ENCODE results near the gene RAB18. TPM values are rescaled to one million over a fixed set of nuclear protein-coding genes. Genes with fewer than 3 reads are reported as not detected.

RAB18 gene
- polyA plus RNA-seq, 1 donor (not counting 4 experiments of a cell fraction or from before 2014, with no cell fraction given): 179 TPM

GRCh38 chr10:27558612-27559020, 54.5 kb downstream of the RAB18 start:
- Histone ChIP-seq H3K9me1 (ENCODE audit: control insufficient read depth, extremely low read depth, insufficient read depth, low read length) (no peaks in the 10 kb centered on the region), H3K79me2 (ENCODE audit: control insufficient read depth, insufficient read depth, low read length) (no peaks in the 10 kb centered on the region), H3K27ac (ENCODE audit: control insufficient read depth, insufficient read depth, low read length) (no peak overlapping the region), H3K36me3 (ENCODE audit: control insufficient read depth in 2 of 2, extremely low read depth in 1 of 2, insufficient read depth in 2 of 2, low read length in 2 of 2) (no peaks in the 10 kb centered on the region), H4K20me1 (ENCODE audit: control insufficient read depth, extremely low read depth, insufficient read depth, low read length) (no peaks in the 10 kb centered on the region), H3K4me3 (ENCODE audit: control insufficient read depth in 2 of 3, extremely low read depth in 1 of 3, insufficient read depth in 2 of 3, low read depth in 1 of 3, low read length in 3 of 3) (no peak overlapping the region), H3K27me3 (ENCODE audit: control insufficient read depth, extremely low read depth, insufficient read depth, low read length) (no peaks in the 10 kb centered on the region), H3K9me3 (ENCODE audit: control insufficient read depth, low read depth, low read length) (no peaks in the 10 kb centered on the region), H3K4me1 (ENCODE audit: control insufficient read depth, extremely low read depth, insufficient read depth, low read length) (no peaks in the 10 kb centered on the region), H3K9ac (ENCODE audit: control insufficient read depth, extremely low read depth, insufficient read depth, low read length) (no peak overlapping the region), H3K4me2 (ENCODE audit: control insufficient read depth, extremely low read depth, insufficient read depth, low read depth, low read length) (no peak overlapping the region), H2AFZ (ENCODE audit: control insufficient read depth, low read length) (no peak overlapping the region)
- no peak for DNase-seq (ENCODE audit: low read depth, low spot score)
- dilution Hi-C loops (cut with MboI; ENCODE audit: extremely low pct_ligation_motif_present, low sequenced_read_pairs): no loop called here
- peak; percentile 94 for FAIRE-seq
- TF ChIP-seq CTCF (optimal IDR thresholded peaks at IDR 0.05 in 1 of 3, IDR thresholded peaks at IDR 0.05 in 1 of 3, conservative IDR thresholded peaks at IDR 0.05 in 1 of 3; ENCODE audit: extremely low read depth in 1 of 3, insufficient read depth in 2 of 3, low read length in 3 of 3) (peak; percentile 65 to 75 (median 68)), EZH2 (IDR thresholded peaks at IDR 0.05; ENCODE audit: low read length) (no peak)

GRCh38 chr10:27561334-27561733, 57.2 kb downstream of the RAB18 start:
- Histone ChIP-seq H3K36me3 (ENCODE audit: control insufficient read depth in 2 of 2, extremely low read depth in 1 of 2, insufficient read depth in 2 of 2, low read length in 2 of 2) (no peaks in the 10 kb centered on the region), H3K4me3 (ENCODE audit: control insufficient read depth in 2 of 3, extremely low read depth in 1 of 3, insufficient read depth in 2 of 3, low read depth in 1 of 3, low read length in 3 of 3) (no peak overlapping the region), H3K9ac (ENCODE audit: control insufficient read depth, extremely low read depth, insufficient read depth, low read length) (no peak overlapping the region), H3K79me2 (ENCODE audit: control insufficient read depth, insufficient read depth, low read length) (no peaks in the 10 kb centered on the region), H3K27ac (ENCODE audit: control insufficient read depth, insufficient read depth, low read length) (no peak overlapping the region), H4K20me1 (ENCODE audit: control insufficient read depth, extremely low read depth, insufficient read depth, low read length) (no peaks in the 10 kb centered on the region), H3K4me2 (ENCODE audit: control insufficient read depth, extremely low read depth, insufficient read depth, low read depth, low read length) (no peak overlapping the region), H3K9me1 (ENCODE audit: control insufficient read depth, extremely low read depth, insufficient read depth, low read length) (no peaks in the 10 kb centered on the region), H2AFZ (ENCODE audit: control insufficient read depth, low read length) (no peak overlapping the region), H3K4me1 (ENCODE audit: control insufficient read depth, extremely low read depth, insufficient read depth, low read length) (no peaks in the 10 kb centered on the region), H3K9me3 (ENCODE audit: control insufficient read depth, low read depth, low read length) (no peaks in the 10 kb centered on the region), H3K27me3 (ENCODE audit: control insufficient read depth, extremely low read depth, insufficient read depth, low read length) (no peaks in the 10 kb centered on the region)
- no peak for DNase-seq (ENCODE audit: low read depth, low spot score)
- no peak for FAIRE-seq
- TF ChIP-seq CTCF (optimal IDR thresholded peaks at IDR 0.05 in 1 of 3, IDR thresholded peaks at IDR 0.05 in 1 of 3, conservative IDR thresholded peaks at IDR 0.05 in 1 of 3; ENCODE audit: extremely low read depth in 1 of 3, insufficient read depth in 2 of 3, low read length in 3 of 3): no peak
- TF ChIP-seq EZH2 (IDR thresholded peaks at IDR 0.05; ENCODE audit: low read length): no peak
- dilution Hi-C loops (cut with MboI; ENCODE audit: extremely low pct_ligation_motif_present, low sequenced_read_pairs): no loop called here

Measured in keratinocyte (primary cell).